Measurements from ENCODE around the gene SMAD3. TPM values are rescaled to one million over a fixed set of nuclear protein-coding genes. Genes with fewer than 3 reads are reported as not detected.

Gene SMAD3
- total RNA-seq, 3 donors from 2014 or later: 38.5 to 76.3 (median 44.9) TPM

DNA sequence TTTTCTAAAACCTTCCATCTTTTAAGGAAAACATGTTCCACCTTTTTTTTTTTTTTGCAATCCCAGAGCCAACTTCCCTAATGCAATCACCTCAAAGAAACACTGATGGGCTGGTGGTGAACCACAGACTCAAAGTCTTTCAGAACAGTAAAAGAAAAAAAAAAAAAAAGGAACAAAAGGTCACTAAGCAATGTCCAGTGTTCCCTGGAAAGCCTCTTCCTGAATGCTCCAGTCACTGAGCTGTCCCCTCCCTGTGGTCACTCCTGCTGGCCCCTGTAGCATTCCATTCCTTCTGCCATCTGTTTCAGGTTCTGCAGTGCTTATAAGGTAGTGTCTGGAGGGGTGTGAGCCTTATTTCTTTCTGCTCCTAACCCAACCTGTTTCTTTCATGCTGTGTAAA, 135.7 kb downstream of the SMAD3 start:
- no peaks in the 10 kb centered on the region for H3K36me3 ChIP-seq (ENCODE audit: low read depth)

GRCh38 chr15:67202091-67202490, 136.7 kb downstream of the SMAD3 start:
- Histone ChIP-seq H3K4me1 (ENCODE audit: low read depth) (no peaks in the 10 kb centered on the region), H3K4me3 (no peak overlapping the region), H3K36me3 (ENCODE audit: low read depth) (no peaks in the 10 kb centered on the region), H3K9me3 (no peaks in the 10 kb centered on the region)
- intact Hi-C loops (cut with DNase I, micrococcal nuclease): no loop called here
- no peak for TF ChIP-seq CTCF (IDR thresholded peaks at IDR 0.05)
- DNase-seq (no peak), ATAC-seq (no peak)

More for the DNA sequence above, 135.7 kb downstream of the SMAD3 start:
- intact Hi-C loops (cut with DNase I, micrococcal nuclease): no loop called here
- no peak for DNase-seq
- no peak overlapping the region for H3K4me3 ChIP-seq
- no peak for ATAC-seq
- no peak for TF ChIP-seq CTCF (IDR thresholded peaks at IDR 0.05)
- H3K4me1 ChIP-seq (ENCODE audit: low read depth): no peaks in the 10 kb centered on the region
- H3K9me3 ChIP-seq: no peaks in the 10 kb centered on the region

DNA sequence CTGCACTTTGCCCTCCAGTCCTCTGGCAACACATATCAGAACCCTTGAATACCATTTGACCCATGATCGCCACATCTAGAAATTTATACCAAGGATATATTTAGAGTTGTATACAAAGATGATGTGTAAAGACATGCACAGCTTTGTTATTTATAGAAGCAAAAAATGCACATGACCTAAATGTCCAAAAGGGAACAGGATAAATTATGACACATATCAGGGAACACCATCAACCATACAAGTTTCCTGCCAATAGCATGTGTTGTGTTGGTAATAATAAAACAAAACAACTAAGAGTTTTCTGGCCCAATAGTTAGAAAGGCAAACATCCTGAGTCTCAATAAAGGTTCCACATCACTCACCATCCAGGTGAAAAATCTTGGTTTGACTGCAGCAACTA, 137.6 kb downstream of the SMAD3 start:
- H3K9me3 ChIP-seq: no peaks in the 10 kb centered on the region
- ATAC-seq: no peak

DNA sequence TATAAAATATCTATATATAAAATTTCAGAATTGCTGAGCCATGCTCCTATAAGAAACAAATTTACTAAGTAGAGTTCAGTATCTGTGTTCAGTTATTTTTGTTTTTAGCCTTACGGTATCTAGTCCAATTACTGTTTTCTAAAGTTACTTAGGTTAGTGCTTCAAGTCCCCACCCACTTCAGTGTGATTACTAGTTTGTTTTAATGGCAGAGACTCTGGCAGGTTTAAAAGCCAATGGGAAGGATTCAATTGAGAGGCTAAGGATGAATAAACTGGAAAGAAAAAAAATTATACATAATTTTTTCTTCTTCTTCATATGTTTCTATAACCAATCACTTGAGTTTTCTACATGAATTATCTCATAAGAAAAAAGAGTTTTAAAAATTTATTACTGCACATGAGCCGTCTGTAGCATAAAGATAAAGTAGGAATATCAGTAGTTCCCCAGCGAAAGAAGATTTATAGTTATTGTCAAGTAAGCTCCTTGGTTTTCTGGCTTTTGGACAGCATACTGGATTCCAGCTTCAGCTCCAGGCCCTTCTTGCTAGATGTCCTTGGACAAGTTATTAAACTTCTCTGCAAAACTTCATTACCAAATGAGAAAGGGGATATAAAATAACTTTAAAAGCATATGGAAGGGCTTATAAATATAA, 142.3 kb downstream of the SMAD3 start:
- Histone ChIP-seq H3K9me3 (no peaks in the 10 kb centered on the region), H3K4me3 (no peak overlapping the region), H3K4me1 (ENCODE audit: low read depth) (no peaks in the 10 kb centered on the region), H3K36me3 (ENCODE audit: low read depth) (no peaks in the 10 kb centered on the region)
- ATAC-seq (no peak), DNase-seq (no peak)
- no peak for TF ChIP-seq CTCF (IDR thresholded peaks at IDR 0.05)
- intact Hi-C loops (cut with DNase I, micrococcal nuclease): no loop called here

More for the DNA sequence above, 137.6 kb downstream of the SMAD3 start:
- no peaks in the 10 kb centered on the region for H3K36me3 ChIP-seq (ENCODE audit: low read depth)
- H3K4me1 ChIP-seq (ENCODE audit: low read depth): no peaks in the 10 kb centered on the region
- H3K4me3 ChIP-seq: no peak overlapping the region
- DNase-seq: no peak
- TF ChIP-seq CTCF (IDR thresholded peaks at IDR 0.05): no peak
- intact Hi-C loops (cut with DNase I, micrococcal nuclease): no loop called here

- Histone ChIP-seq H3K4me1 (ENCODE audit: low read depth) (no peaks in the 10 kb centered on the region), H3K36me3 (ENCODE audit: low read depth) (no peaks in the 10 kb centered on the region), H3K4me3 (no peak overlapping the region), H3K9me3 (no peaks in the 10 kb centered on the region)
- DNase-seq: no peak
- no peak for TF ChIP-seq CTCF (IDR thresholded peaks at IDR 0.05)
- ATAC-seq: no peak
- intact Hi-C loops (cut with DNase I, micrococcal nuclease): no loop called here
Observed at GRCh38 chr15:67208396-67208795, 143.0 kb downstream of the SMAD3 start.

Measured in mucosa of descending colon (tissue), 3 donors.